Ascending aorta (tissue), 2 donors: ENCODE measurements around the gene FAM186B. TPM values are rescaled to one million over a fixed set of nuclear protein-coding genes. Genes with fewer than 3 reads are reported as not detected.

Source experiments
- DNase-seq, 2 donors: peaks; one replicate each; pipeline ENCODE4 v3.0.0-alpha.2; 2019; ENCODE audit warnings: low spot score in 2 of 2
- H3K27ac ChIP-seq, 2 donors: fragments of 200-600 bp; sonication (generic); one replicate each; pipeline ENCODE4 v1.5.1; 2016 to 2017; ENCODE audit warnings: mild to moderate bottlenecking in 1 of 2
- H3K27me3 ChIP-seq: fragments of 200-600 bp; sonication (generic); one replicate; pipeline ENCODE4 v1.5.1; 2017
- H3K36me3 ChIP-seq, 2 donors: fragments of 200-600 bp; sonication (generic); one replicate each; pipeline ENCODE4 v1.5.1; 2016
- H3K4me1 ChIP-seq, 2 donors: fragments of 200-600 bp; sonication (generic); one replicate each; pipeline ENCODE4 v1.5.1; 2016 to 2017; ENCODE audit warnings: mild to moderate bottlenecking in 1 of 2
- H3K4me3 ChIP-seq, 2 donors: fragments of 200-600 bp; sonication (generic); one replicate each; pipeline ENCODE4 v1.5.1; 2016 to 2017; ENCODE audit warnings: mild to moderate bottlenecking in 1 of 2
- H3K9me3 ChIP-seq, 2 donors: fragments of 200-600 bp; sonication (generic); one replicate each; pipeline ENCODE4 v1.5.1; 2016
- intact Hi-C: fragments of 100-400 bp; cut with DNase I; formaldehyde crosslinking; loops from one replicate; pipeline ENCODE4 v1.15.1; 2023
- total RNA-seq: library from RNA; depleted of rRNA; stranded (reverse); fragments of >200 nt; gene quantifications from one replicate; pipeline ENCODE4 v1.1.0, GENCODE V29; 2016
- TF ChIP-seq, protein P1 (sequence below), 3 experiments: fragments of 200-600 bp in 2 of 3; fragments of 450-650 bp in 1 of 3; sonication (generic) in 2 of 3; IDR thresholded peaks; one replicate each; pipeline ENCODE4 v1.5.1; 2016 to 2019; ENCODE audit warnings: antibody characterized with exemption in 3 of 3, mild to moderate bottlenecking in 1 of 3, moderate library complexity in 1 of 3

The FAM186B gene
- total RNA-seq, 1 donor from 2014 or later, result not detected

DNA sequence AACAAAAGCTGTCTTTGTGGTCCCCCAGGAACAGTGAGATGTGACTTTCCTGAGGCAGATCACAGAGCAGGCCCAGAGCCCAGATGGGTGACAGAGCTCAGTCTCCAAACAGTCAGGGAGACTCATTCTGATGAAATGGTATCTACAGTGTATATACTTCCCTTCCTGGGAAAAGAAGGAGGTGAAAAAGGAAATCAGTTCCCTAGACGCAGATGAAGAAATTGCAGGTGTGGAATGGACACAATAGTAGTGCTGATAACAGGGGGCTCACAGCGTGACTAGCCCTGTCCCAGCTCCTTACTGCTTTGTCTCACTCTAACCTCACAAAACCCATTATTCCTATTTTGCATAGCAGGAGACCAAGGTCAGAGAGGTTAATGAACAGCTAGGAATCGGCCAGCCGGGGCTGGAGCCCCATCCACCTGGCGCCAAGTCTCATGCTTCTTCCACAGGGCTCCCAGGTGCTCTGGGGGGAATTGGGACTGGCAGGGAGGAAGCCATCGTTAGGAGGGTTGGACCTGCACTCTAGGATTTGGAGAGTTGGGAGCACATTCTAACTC is 54.7 kb downstream of the FAM186B start:
- no peak overlapping the region for H3K27ac ChIP-seq
- H3K4me1 ChIP-seq, result peaks cover 2 to 5% of the 10 kb centered on the region in 2 donors
- H3K36me3 ChIP-seq, result no peaks in the 10 kb centered on the region
- H3K27me3 ChIP-seq, result no peaks in the 10 kb centered on the region
- no peak overlapping the region for H3K4me3 ChIP-seq
- DNase-seq, result no peak
- TF ChIP-seq, protein P1, sequence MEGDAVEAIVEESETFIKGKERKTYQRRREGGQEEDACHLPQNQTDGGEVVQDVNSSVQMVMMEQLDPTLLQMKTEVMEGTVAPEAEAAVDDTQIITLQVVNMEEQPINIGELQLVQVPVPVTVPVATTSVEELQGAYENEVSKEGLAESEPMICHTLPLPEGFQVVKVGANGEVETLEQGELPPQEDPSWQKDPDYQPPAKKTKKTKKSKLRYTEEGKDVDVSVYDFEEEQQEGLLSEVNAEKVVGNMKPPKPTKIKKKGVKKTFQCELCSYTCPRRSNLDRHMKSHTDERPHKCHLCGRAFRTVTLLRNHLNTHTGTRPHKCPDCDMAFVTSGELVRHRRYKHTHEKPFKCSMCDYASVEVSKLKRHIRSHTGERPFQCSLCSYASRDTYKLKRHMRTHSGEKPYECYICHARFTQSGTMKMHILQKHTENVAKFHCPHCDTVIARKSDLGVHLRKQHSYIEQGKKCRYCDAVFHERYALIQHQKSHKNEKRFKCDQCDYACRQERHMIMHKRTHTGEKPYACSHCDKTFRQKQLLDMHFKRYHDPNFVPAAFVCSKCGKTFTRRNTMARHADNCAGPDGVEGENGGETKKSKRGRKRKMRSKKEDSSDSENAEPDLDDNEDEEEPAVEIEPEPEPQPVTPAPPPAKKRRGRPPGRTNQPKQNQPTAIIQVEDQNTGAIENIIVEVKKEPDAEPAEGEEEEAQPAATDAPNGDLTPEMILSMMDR (IDR thresholded peaks at IDR 0.05), result no peak
- intact Hi-C loops, result no loop called here
- H3K9me3 ChIP-seq, result no peaks in the 10 kb centered on the region

DNA sequence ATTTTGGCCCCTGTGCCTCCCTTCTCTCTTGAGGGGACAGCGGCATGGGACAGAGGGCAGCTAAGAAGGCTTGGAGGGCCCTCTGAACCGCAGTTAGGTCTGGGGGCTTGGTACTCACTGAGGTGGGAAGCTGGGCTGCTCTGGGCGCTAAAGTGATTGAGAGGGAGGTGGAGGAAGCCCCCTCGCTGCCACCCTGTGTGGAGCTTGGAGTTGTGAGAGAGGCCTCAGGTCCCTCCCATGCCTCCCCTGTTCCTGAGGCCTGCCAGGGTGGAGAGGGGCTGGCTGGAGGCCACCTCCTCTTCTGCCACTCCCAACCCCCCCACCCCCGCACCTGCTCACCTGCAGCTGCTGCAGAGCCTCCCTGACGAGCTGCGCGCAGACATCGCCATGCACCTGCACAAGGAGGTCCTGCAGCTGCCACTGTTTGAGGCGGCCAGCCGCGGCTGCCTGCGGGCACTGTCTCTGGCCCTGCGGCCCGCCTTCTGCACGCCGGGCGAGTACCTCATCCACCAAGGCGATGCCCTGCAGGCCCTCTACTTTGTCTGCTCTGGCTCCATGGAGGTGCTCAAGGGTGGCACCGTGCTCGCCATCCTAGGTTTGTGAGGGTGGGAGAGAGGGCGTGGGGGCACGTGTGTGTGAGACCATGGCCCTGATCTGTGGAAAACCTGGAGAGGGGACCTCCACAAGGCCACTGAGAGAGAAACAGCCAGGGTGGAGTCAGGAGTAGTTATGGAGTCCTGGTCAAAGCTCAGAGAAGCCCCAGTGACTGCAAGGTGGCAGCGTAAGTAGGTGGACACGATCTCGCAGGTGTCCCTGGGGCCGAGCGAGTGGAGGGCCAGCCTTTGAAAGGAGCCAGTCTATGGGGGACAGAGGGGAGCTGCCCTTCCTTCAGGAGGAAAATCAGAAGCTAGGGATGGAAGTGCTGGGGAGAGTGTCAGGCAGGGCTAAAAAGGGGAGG is 55.4 kb downstream of the FAM186B start:
- Histone ChIP-seq H3K4me1 (peaks cover 2 to 5% of the 10 kb centered on the region in 2 donors), H3K27me3 (no peaks in the 10 kb centered on the region), H3K4me3 (peak overlapping the region in 1 of 2 donors; percentile 62), H3K9me3 (no peaks in the 10 kb centered on the region), H3K27ac (no peak overlapping the region), H3K36me3 (no peaks in the 10 kb centered on the region)
- TF ChIP-seq, protein P1 (IDR thresholded peaks at IDR 0.05), result no peak
- intact Hi-C loops, result no loop called here
- no peak for DNase-seq

DNA sequence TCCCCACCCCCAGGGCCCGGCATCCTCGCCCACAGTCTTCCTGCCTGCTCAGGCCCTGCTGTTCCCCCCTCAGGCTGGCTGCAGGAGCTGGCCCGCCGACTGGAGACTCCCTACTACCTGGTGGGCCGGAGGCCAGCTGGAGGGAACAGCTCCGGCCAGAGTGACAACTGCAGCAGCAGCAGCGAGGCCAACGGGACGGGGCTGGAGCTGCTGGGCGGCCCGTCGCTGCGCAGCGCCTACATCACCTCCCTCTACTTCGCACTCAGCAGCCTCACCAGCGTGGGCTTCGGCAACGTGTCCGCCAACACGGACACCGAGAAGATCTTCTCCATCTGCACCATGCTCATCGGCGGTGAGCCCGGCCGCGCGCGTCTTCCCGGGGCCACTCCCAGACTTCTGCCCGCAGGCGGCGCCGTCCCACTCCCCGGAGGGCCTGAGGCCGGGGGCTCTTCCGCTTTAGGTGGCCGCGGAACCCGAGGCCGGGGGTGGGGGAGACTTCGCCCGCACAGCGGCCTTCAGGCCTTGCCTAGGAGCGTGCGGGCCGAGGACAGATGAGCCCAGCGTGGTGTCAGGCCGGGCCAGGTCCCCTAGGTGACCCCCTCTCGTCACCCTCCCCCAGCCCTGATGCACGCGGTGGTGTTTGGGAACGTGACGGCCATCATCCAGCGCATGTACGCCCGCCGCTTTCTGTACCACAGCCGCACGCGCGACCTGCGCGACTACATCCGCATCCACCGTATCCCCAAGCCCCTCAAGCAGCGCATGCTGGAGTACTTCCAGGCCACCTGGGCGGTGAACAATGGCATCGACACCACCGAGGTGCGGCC is 56.4 kb downstream of the FAM186B start:
- Histone ChIP-seq H3K4me3 (peak overlapping the region; percentile 34 to 62), H3K36me3 (no peaks in the 10 kb centered on the region), H3K27me3 (no peaks in the 10 kb centered on the region), H3K4me1 (peaks cover 2 to 5% of the 10 kb centered on the region in 2 donors), H3K9me3 (no peaks in the 10 kb centered on the region), H3K27ac (no peak overlapping the region)
- no peak for DNase-seq
- TF ChIP-seq, protein P1 (IDR thresholded peaks at IDR 0.05), result peak; percentile 42 to 69 (median 45)
- intact Hi-C loops, result no loop called here

DNA sequence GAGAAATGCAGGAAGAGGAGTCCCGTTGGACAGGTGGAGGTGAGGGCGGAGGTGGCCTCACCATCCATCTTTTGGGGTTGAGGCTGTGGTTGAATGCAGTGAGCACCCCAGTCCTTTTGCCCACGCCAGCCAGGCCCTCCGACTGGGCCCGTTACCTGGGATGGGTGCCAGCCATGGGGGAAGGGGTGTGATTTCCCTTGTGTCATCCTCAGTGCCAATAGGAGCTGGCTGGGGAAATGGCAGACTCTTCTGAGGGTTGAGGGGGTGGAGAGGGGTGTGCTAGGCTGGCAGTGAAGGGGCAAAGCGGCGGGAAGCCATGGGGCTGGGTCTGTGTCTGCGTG is 57.0 kb downstream of the FAM186B start:
- intact Hi-C loops, result no loop called here
- H3K27ac ChIP-seq, result no peak overlapping the region
- H3K4me3 ChIP-seq, result peak overlapping the region; percentile 34 to 62
- H3K27me3 ChIP-seq, result no peaks in the 10 kb centered on the region
- H3K4me1 ChIP-seq, result peaks cover 2 to 5% of the 10 kb centered on the region in 2 donors
- H3K36me3 ChIP-seq, result no peaks in the 10 kb centered on the region
- no peaks in the 10 kb centered on the region for H3K9me3 ChIP-seq
- DNase-seq, result no peak
- TF ChIP-seq, protein P1 (IDR thresholded peaks at IDR 0.05), result no peak

DNA sequence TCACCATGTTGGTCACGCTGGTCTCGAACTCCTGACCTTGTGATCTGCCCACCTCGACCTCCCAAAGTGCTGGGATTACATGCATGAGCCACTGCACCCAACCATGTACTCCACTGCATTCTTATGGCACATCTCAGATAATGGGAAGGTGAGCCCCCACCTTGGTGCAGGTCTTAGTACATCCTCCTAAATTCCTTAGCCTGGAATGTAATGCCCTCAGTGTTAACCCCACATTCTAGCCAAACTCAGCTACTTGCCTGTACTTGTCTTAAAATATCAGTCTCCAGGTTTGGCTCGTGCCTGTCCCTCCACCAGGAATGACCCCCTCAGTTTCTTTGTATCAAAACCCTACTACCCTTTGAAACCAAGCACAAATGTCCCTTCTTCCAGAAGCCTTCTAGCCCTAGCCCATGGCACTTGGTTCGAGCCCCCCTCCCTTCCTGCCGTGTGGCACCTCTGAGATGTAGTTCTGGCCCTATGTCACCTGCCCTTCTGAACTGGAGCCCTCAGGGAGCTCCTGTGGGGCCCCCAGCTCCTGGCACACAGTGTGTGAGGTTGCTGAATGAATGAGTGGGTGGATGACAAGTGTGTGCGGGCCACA is 58.2 kb downstream of the FAM186B start:
- Histone ChIP-seq H3K27ac (no peak overlapping the region), H3K4me3 (no peak overlapping the region), H3K27me3 (no peaks in the 10 kb centered on the region), H3K4me1 (peaks cover 2 to 5% of the 10 kb centered on the region in 2 donors), H3K36me3 (no peaks in the 10 kb centered on the region), H3K9me3 (no peaks in the 10 kb centered on the region)
- TF ChIP-seq, protein P1 (IDR thresholded peaks at IDR 0.05), result no peak
- intact Hi-C loops, result no loop called here
- no peak for DNase-seq
